Omental fat pad (tissue), 4 donors: Measurements from ENCODE around the gene DNAJA1. TPM values are rescaled to one million over a fixed set of nuclear protein-coding genes. Genes with fewer than 3 reads are reported as not detected.

Experiments used
- ATAC-seq: fragments of 150-250 bp; one replicate; pipeline ENCODE4 v1.9.1; 2016; ENCODE audit warnings: mild to moderate bottlenecking, moderate library complexity; ENCODE audit not compliant: low FRiP score
- DNase-seq: peaks from one replicate; pipeline ENCODE4 v3.0.0-alpha.2; 2019; ENCODE audit warnings: low spot score
- CTCF ChIP-seq, 3 donors: fragments of 450-650 bp; IDR thresholded peaks; one replicate each; pipeline ENCODE4 v1.5.1; 2016 to 2017; ENCODE audit warnings: antibody characterized with exemption in 3 of 3, mild to moderate bottlenecking in 3 of 3, moderate library complexity in 2 of 3
- total RNA-seq, 4 donors: library from RNA; depleted of rRNA; stranded (reverse); fragments of >200 nt; gene quantifications; one replicate each; pipeline ENCODE4 v1.1.0, GENCODE V29; 2016

DNAJA1 gene
- total RNA-seq, 4 donors from 2014 or later = 94.6 to 269 (median 151) TPM

GRCh38 chr9:33019797-33020196 is 5.3 kb upstream of the DNAJA1 start:
- ATAC-seq = no peak
- no peak for TF ChIP-seq CTCF (IDR thresholded peaks at IDR 0.05)

GRCh38 chr9:33022303-33022702 is 2.8 kb upstream of the DNAJA1 start:
- no peak for TF ChIP-seq CTCF (IDR thresholded peaks at IDR 0.05)
- ATAC-seq = no peak
- DNase-seq = no peak

More at GRCh38 chr9:33019797-33020196, 5.3 kb upstream of the DNAJA1 start:
- DNase-seq = no peak

GRCh38 chr9:33022755-33023154 is 2.3 kb upstream of the DNAJA1 start:
- ATAC-seq (no peak), DNase-seq (no peak)
- TF ChIP-seq CTCF (IDR thresholded peaks at IDR 0.05) = no peak

DNA sequence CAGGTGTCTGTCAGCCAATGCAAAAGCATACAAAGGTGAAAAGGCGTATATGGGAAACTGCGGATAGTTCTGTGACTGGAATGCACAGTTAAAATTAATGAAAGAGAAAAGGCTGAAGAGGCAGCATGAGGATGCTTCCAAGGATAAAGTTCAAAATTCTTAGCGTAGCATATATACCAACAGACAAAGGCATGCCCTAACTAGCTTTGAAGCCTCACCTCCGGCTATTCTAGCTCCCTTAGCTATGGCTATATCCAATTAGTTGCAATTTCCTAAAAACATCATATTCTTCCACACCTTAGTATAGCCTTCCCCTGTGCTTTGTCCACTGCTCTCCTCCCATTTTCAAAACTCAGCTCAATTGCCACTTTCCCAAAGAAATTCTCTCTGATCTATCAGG is 1.4 kb upstream of the DNAJA1 start:
- DNase-seq = no peak
- no peak for TF ChIP-seq CTCF (IDR thresholded peaks at IDR 0.05)
- no peak for ATAC-seq

- peak; percentile 11 for ATAC-seq
- DNase-seq = no peak
- TF ChIP-seq CTCF (IDR thresholded peaks at IDR 0.05) = no peak
These were observed 727 bp upstream of the DNAJA1 start for GRCh38 chr9:33024126-33024965.

DNA sequence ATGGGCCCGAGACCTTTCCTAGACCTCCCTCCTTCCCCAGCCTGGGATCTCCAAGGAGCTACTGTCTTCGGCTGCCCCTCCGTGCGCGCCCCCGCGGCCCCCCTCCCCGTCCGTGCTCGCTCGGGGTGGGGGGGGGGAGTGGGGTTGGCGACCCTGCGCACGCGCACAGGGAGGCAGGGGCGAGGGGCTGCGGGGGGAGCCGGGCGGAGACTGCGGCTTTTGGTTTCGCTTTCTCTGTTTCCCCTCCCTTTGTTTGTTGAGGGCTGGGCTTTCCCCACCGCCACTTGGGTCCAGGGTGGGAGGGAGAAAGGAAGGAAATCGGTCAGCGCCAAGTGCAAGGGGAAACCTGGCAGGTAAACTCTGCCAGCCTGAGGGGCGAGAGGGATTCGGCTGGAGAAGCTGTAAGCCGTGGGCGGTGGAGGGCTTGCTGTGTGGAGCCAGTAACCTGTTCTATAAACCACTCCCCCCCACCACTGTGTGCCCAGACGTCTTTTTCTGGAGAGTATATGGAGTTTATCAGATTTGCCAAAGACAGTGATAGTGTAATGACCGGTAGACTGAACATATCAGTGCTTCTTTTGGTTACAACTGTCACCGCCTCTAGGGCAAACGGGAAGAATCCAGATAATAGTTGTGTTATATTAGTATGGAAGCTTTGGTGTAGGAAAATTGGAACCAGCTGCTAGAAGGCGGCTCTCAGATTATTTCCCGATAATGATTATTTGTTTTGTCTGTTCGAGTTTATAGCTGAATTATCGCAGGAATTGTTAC is 684 bp downstream of the DNAJA1 start:
- ATAC-seq (peak; percentile 39), DNase-seq (no peak)
- no peak for TF ChIP-seq CTCF (IDR thresholded peaks at IDR 0.05)
